GM12878 (cell line): ENCODE measurements around the gene SUSD6. TPM values are rescaled to one million over a fixed set of nuclear protein-coding genes. Genes with fewer than 3 reads are reported as not detected.

Experiments
- ATAC-seq: fragments of 200-7000 bp; cut with Tn5 transposase; 3 replicates; pipeline ENCODE4 v1.9.1; 2020; ENCODE audit warnings: mild to moderate bottlenecking, moderate library complexity
- BruUV-seq: library from RNA; stranded (reverse); fragments of 400-500 nt; replicated peaks from 2 replicates; lab custom pipeline; 2021; lab: Mats Ljungman, UMichigan
- CTCF ChIA-PET: fragments of 300-600 bp; sonication (Branson Sonifier 250); formaldehyde crosslinking; extraction: SDS; loops from one replicate; lab custom pipeline; 2021; ENCODE audit warnings: inconsistent platforms; lab: Yijun Ruan, JAX
- POLR2A ChIA-PET: fragments of 350-600 bp; formaldehyde crosslinking; extraction: SDS; loops from one replicate; lab custom pipeline; 2021; ENCODE audit warnings: inconsistent platforms; lab: Charles Lee
- RAD21 ChIA-PET: fragments of 300-600 bp; sonication (Branson Sonifier 250); formaldehyde crosslinking; loops from one replicate; lab custom pipeline; 2023; ENCODE audit warnings: antibody characterized with exemption; ENCODE audit not compliant: unreplicated experiment; lab: Charles Lee
- SMC1A ChIA-PET: fragments of 300-600 bp; sonication (Branson Sonifier 250); formaldehyde crosslinking; loops from one replicate; lab custom pipeline; 2023; ENCODE audit not compliant: unreplicated experiment, uncharacterized antibody; lab: Charles Lee
- DNase-seq: peaks from one replicate; pipeline ENCODE4 v3.0.0-alpha.2; 2011; ENCODE audit warnings: low read depth, low spot score
- FAIRE-seq: peaks from 3 replicates; lab custom pipeline; 2011; peaks lifted over from hg19 to GRCh38; lab: Jason Lieb, UNC
- H2AFZ ChIP-seq: 2 replicates; pipeline ENCODE4 v1.6.0; 2011; ENCODE audit warnings: low read depth, low read length, control low read depth; ENCODE audit not compliant: control insufficient read depth
- H3K27ac ChIP-seq: 2 replicates; pipeline ENCODE4 v1.5.1; 2011; ENCODE audit warnings: control low read depth; ENCODE audit not compliant: control insufficient read depth, insufficient read depth
- H3K27me3 ChIP-seq, 2 experiments: replicated peaks in 1 of 2; 2 replicates each; pipeline versions ENCODE4 v1.6.0 to v1.6.1; 2011; ENCODE audit warnings: low read length in 1 of 2; ENCODE audit not compliant: control insufficient read depth in 2 of 2, insufficient read depth in 2 of 2
- H3K36me3 ChIP-seq, 2 experiments: 2 replicates each; pipeline ENCODE4 v1.5.1; 2011; ENCODE audit warnings: low read length in 1 of 2; ENCODE audit not compliant: control insufficient read depth in 2 of 2, insufficient read depth in 2 of 2
- H3K4me1 ChIP-seq: 2 replicates; pipeline ENCODE4 v1.6.1; 2011; ENCODE audit warnings: mild to moderate bottlenecking, low read length, moderate library complexity, mixed read lengths; ENCODE audit not compliant: control insufficient read depth, insufficient read depth
- H3K4me2 ChIP-seq: 2 replicates; pipeline ENCODE4 v1.6.0; 2011; ENCODE audit warnings: control low read depth; ENCODE audit not compliant: control insufficient read depth, insufficient read depth
- H3K4me3 ChIP-seq: fragments of 200-600 bp; sonication (generic); 2 replicates; pipeline ENCODE4 v1.5.1; 2016
- H3K79me2 ChIP-seq: 2 replicates; pipeline ENCODE4 v1.6.0; 2011; ENCODE audit warnings: low read length; ENCODE audit not compliant: control insufficient read depth, insufficient read depth
- H3K9ac ChIP-seq: 2 replicates; pipeline ENCODE4 v1.8.0; 2011; ENCODE audit warnings: low read length, control low read depth, mixed read lengths; ENCODE audit not compliant: control insufficient read depth, insufficient read depth
- H3K9me3 ChIP-seq: replicated peaks from 3 replicates; pipeline ENCODE4 v1.5.1; 2011; ENCODE audit warnings: mild to moderate bottlenecking, low read length; ENCODE audit not compliant: control insufficient read depth, insufficient read depth
- H4K20me1 ChIP-seq: 2 replicates; pipeline ENCODE4 v1.6.0; 2011; ENCODE audit not compliant: control insufficient read depth, insufficient read depth
- ATF2 ChIP-seq: IDR thresholded peaks from 2 replicates; pipeline ENCODE4 v1.6.1; 2012; ENCODE audit warnings: low read length, inconsistent platforms
- BCL11A ChIP-seq: IDR thresholded peaks from 2 replicates; pipeline ENCODE4 v1.6.1; 2011; ENCODE audit warnings: low read depth, low read length
- CHD4 ChIP-seq: fragments of 200-600 bp; sonication (generic); IDR thresholded peaks from 2 replicates; pipeline ENCODE4 v1.6.1; 2016; ENCODE audit warnings: mild to moderate bottlenecking
- NR2F1 ChIP-seq: fragments of 450-650 bp; conservative IDR thresholded peaks from 2 replicates; pipeline ENCODE4 v1.6.1; 2017; ENCODE audit warnings: mild to moderate bottlenecking
- RAD21 ChIP-seq: IDR thresholded peaks from 2 replicates; pipeline ENCODE4 v1.6.1; 2011; ENCODE audit warnings: mild to moderate bottlenecking, low read depth, low read length, moderate library complexity; ENCODE audit not compliant: insufficient read depth
- RUNX3 ChIP-seq: IDR thresholded peaks from 2 replicates; pipeline ENCODE4 v1.6.1; 2012; ENCODE audit warnings: low read length, inconsistent platforms
- WGBS: methylation state at CpG from one replicate; pipeline ENCODE4 v1.1.6; 2016; ENCODE audit warnings: low lambda C conversion rate; ENCODE audit not compliant: insufficient replicate concordance, insufficient coverage; ENCODE audit errors: missing lambda C conversion rate; 5-methylcytosine and 5-hydroxymethylcytosine counted together
- in situ Hi-C: fragments of 300-500 bp; cut with MboI; formaldehyde crosslinking; loops from 9 replicates; pipeline ENCODE4 v1.14.3; 2018; ENCODE audit warnings: mixed read lengths
- intact Hi-C: fragments of 100-400 bp; cut with micrococcal nuclease; formaldehyde crosslinking; loops from one replicate; pipeline ENCODE4 v1.14.2; 2022; ENCODE audit not compliant: unreplicated experiment
- polyA plus RNA-seq, 11 experiments: library from polyadenylated mRNA; depleted of rRNA in 4 of 11; unstranded in 6 of 11; stranded (reverse) in 5 of 11; fragments of >200 nt; fragmentation: Nextera tagmentation in 4 of 11; fragmentation: Illumina TruSeq in 1 of 11; extraction: Ambion mirVana in 4 of 11; extraction: Trizol in 1 of 11; gene quantifications; 1 replicate in 1 of 11; 2 replicates in 10 of 11; pipeline versions ENCODE4 v1.2.1 to v1.2.3, GENCODE V29; 2011 to 2016; ENCODE audit warnings: inconsistent platforms in 2 of 11, missing spikeins in 2 of 11, low read depth in 1 of 11
- total RNA-seq, 4 experiments: library from RNA; depleted of rRNA in 3 of 4; stranded (reverse); fragments of >200 nt in 3 of 4; fragmentation: Illumina TruSeq in 1 of 4; extraction: Trizol in 1 of 4; gene quantifications; 2 replicates each; pipeline versions ENCODE4 v1.2.1 to v1.2.3, GENCODE V29; 2013 to 2021

Gene SUSD6
- total and polyA plus RNA-seq, 10 of the 15 experiments (the other 5 are each of a cell fraction or from before 2014, with no cell fraction given) = 6.6 to 39.8 (median 20.2) TPM

- Histone ChIP-seq H4K20me1 (no peaks in the 10 kb centered on the region), H3K9ac (no peak overlapping the region), H3K4me2 (0 out of 2 replicates have a peak overlapping the region, but pooled peaks have one; percentile 61), H3K36me3 (peaks cover 9 to 22% of the 10 kb centered on the region in 2 experiments; a peak in 3 of 4 replicates), H3K79me2 (peaks cover 60% of the 10 kb centered on the region), H3K9me3 (no peaks in the 10 kb centered on the region), H3K4me1 (peaks cover 50% of the 10 kb centered on the region), H2AFZ (no peak overlapping the region), H3K27me3 (no peaks in the 10 kb centered on the region), H3K4me3 (0 out of 2 replicates have a peak overlapping the region, but pooled peaks have one; percentile 18), H3K27ac (no peak overlapping the region; the same call in 1 of the 2 replicates)
- BruUV-seq = no TSS peak
- ChIA-PET CTCF (interaction anchor here (0.5 to 1.5 kb wide), 4 partner anchors 9 to 164 kb away, joined by 3 to 4 read pairs (median 4); no protein-coding TSS in a partner anchor), POLR2A (no interaction called here), SMC1A (interaction anchor here (0.6 to 1.4 kb wide), 4 partner anchors 8 to 109 kb away, joined by 3 to 4 read pairs (median 4); no protein-coding TSS in a partner anchor), RAD21 (interaction anchor here (1.1 kb wide), 1 partner anchor 53 kb away, joined by 3 read pairs; no protein-coding TSS in a partner anchor)
- 5% methylated on average over 3 of the region's 3 CpGs for WGBS
- DNase-seq (no peak), ATAC-seq (peak; percentile 89), FAIRE-seq (no peak)
- intact Hi-C loops (no loop called here), in situ Hi-C loops (no loop called here)
- TF ChIP-seq CHD4 (no peak), NR2F1 (no peak), RUNX3 (peak; percentile 33; the same call in 1 of the 2 replicates), ATF2 (no peak), RAD21 (no peak), BCL11A (no peak)
- TF ChIP-seq, all 136 proteins: peak for 1
These were observed 90.5 kb downstream of the SUSD6 start for GRCh38 chr14:69701857-69702256.
